Hematopoietic multipotent progenitor cell treated with erythropoietin and hydrocortisone succinate and interleukin-3 and kit ligand, for 17 days (in vitro differentiated cells): Measurements from ENCODE around the gene SIRPA.

Source experiments
- DNase-seq: peaks from one replicate; pipeline ENCODE4 v3.0.0-alpha.2; 2015; ENCODE audit warnings: low spot score

SIRPA gene

GRCh38 chr20:1933465-1933870, 38.3 kb downstream of the SIRPA start:
- no peak for DNase-seq

GRCh38 chr20:1934156-1934555, 38.9 kb downstream of the SIRPA start:
- no peak for DNase-seq

- no peak for DNase-seq
These were observed 39.7 kb downstream of the SIRPA start for GRCh38 chr20:1934721-1935573.

DNA sequence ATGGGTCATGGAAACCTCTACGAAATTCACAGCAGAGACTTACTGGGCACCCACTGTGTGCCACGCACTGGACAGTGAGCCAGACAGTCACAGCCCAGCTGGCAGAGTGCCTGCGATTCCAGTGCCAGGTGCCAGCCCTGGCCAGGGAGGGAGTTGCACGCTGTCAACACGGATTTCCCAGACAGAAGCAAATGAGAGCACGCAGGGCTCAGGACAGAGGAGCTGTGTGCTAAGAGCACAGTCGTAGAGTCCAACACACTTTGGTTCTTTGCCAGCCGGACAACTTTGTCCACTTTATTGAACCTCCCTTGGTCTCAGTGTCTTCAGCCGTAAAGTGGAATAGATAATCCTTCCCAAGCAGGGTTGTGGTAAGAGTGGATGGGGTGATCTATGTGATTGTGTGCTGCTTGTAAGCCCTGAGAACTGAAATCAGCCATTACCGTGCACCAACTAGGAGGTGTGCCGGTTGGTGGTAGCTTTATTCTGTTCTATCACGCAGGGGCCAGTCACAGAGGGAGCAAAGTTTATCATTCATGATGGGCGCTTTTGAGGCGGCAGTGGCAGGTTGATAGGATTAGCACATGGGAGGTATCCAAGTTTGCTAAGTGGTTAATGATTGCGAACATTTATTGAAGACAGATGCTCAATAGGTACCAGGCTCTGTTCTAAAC, 40.6 kb downstream of the SIRPA start:
- no peak for DNase-seq

DNA sequence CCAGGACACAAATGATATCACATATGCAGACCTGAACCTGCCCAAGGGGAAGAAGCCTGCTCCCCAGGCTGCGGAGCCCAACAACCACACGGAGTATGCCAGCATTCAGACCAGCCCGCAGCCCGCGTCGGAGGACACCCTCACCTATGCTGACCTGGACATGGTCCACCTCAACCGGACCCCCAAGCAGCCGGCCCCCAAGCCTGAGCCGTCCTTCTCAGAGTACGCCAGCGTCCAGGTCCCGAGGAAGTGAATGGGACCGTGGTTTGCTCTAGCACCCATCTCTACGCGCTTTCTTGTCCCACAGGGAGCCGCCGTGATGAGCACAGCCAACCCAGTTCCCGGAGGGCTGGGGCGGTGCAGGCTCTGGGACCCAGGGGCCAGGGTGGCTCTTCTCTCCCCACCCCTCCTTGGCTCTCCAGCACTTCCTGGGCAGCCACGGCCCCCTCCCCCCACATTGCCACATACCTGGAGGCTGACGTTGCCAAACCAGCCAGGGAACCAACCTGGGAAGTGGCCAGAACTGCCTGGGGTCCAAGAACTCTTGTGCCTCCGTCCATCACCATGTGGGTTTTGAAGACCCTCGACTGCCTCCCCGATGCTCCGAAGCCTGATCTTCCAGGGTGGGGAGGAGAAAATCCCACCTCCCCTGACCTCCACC, 42.2 kb downstream of the SIRPA start:
- DNase-seq = no peak

- no peak for DNase-seq
These were observed 43.5 kb downstream of the SIRPA start for GRCh38 chr20:1938464-1939269.

DNA sequence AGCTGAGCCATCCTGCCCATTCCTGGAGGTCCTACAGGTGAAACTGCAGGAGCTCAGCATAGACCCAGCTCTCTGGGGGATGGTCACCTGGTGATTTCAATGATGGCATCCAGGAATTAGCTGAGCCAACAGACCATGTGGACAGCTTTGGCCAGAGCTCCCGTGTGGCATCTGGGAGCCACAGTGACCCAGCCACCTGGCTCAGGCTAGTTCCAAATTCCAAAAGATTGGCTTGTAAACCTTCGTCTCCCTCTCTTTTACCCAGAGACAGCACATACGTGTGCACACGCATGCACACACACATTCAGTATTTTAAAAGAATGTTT, 44.0 kb downstream of the SIRPA start:
- DNase-seq = no peak

- DNase-seq = no peak
These were observed 45.4 kb downstream of the SIRPA start for GRCh38 chr20:1940581-1940980.

- no peak for DNase-seq
These were observed 46.0 kb downstream of the SIRPA start for GRCh38 chr20:1941226-1941625.

GRCh38 chr20:1942061-1942460, 46.9 kb downstream of the SIRPA start:
- DNase-seq = no peak

DNA sequence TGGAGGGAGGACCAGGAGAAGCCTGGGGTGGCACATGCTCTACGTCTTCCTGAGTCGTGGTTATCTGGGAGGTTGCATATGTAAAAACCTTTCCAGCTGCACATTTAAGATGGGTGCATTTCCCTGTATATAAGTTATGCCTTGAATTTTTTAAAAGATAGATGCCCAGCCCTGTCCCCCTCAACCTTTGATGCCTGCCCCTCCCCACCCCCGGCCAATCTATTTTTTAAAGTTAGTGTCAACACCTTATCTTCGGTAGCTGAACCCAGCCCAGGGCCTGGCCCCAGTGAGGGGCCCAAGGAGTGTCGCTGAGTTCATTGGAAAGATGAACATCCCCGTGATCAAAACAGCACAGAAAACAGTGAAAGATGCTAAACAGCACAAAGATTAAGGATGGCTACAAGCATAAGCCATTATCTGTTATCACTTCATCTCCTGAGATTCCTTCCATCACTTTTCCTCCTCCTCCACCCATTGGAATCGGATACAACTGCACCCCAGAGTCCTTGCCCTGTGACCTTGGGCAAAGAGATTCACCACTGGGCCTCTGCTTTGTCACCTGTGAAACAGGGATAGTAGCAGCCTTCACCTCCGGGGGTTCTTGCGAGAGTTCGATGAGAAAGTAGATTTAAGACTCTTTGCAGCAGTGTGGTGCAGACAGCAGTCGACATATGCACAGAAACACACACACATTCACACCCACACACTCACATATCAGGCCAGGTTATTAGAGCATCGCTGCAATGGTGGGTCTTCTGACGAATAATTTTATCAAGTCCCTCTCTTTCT, 47.5 kb downstream of the SIRPA start:
- no peak for DNase-seq

- no peak for DNase-seq
These were observed 48.2 kb downstream of the SIRPA start for GRCh38 chr20:1943275-1944002.

GRCh38 chr20:1944345-1945091, 49.3 kb downstream of the SIRPA start:
- no peak for DNase-seq

DNA sequence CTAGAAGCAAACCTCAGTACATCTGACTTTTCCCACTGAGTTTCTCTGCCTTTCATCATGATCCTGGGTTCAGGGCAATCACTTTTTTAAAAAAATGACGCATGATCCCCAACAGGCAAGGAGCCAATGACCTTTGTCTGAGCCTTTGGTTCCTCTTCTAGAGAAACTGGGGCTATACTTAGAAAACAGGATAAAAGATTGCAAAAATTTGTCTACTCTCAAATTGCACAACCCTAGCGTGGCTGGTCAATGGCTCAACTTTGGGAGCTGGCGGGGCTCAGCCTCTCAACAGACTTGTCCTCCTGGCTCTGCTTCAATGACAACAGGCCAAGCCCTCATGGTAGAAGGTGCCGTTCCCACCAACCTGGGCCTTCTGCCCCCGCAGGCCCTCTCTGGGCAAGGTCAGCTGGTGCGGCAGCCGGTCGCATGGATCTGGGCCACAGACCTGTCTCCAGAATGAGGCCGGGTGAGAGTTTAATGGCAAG, 50.0 kb downstream of the SIRPA start:
- DNase-seq = no peak

- no peak for DNase-seq
These were observed 50.5 kb downstream of the SIRPA start for GRCh38 chr20:1945660-1946059.

GRCh38 chr20:1946442-1946761, 51.2 kb downstream of the SIRPA start:
- no peak for DNase-seq

DNA sequence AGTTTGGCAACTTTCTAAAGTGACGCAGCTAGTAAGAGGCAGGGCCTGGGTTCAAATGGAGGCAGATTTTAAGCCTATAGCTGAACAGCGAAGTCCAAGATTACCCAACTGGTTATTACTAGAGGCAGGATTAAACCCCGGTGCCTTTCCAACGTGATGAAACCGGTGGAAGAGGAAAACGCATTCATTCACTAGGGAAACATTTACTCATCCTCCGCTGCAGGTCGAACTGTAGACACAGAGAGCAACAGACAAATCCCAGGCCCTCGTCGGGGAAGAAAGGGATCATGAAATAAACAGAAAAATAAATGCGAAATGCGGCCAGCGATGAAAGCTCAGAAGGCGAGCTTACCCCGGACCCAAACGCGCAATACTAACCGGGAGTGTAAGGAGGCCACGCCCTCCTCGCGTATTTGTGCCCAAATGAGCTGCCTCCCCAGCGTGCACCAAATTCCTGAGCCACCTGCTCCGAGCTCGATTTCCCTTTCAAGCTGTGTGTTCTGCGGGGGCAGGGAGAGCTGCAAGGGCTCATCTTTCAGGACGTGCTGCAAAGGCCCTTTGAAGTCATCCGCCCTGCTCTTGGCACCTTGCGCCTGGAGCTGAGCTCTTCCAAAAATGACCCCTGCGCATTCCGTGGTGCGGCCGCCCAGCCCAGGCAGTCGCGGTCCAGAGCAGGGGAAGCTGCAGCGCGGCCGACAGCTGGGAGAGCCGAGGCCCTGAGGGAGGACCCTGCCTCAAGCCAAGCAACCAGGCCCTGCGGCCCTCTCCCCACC, 51.7 kb downstream of the SIRPA start:
- DNase-seq = no peak

DNA sequence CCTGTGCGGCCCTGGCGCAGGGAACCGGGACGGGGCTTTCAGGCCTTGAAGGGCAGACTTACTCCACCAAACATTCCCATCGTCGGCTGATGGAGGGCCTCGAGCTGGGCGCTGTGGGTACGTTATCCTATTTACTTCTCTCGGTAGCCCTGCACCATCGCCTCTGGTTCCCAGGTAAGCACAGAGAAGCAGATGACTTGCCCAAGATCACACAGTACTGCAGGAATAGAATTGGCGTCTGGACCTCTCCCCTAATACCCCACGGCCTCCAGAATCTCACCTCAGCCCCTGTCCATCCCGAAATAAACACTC, 52.3 kb downstream of the SIRPA start:
- DNase-seq = no peak

- no peak for DNase-seq
These were observed 54.3 kb downstream of the SIRPA start for GRCh38 chr20:1949347-1950100.
